Endothelial cell (in vitro differentiated cells): ENCODE measurements around the gene LNX2. TPM values are rescaled to one million over a fixed set of nuclear protein-coding genes. Genes with fewer than 3 reads are reported as not detected.

Experiments
- DNase-seq: peaks from one replicate; pipeline ENCODE4 v3.0.0; 2021; ENCODE audit warnings: low spot score
- H3K27ac Mint-ChIP-seq: one replicate; pipeline ENCODE4 v1.8.0; 2021; ENCODE audit warnings: mixed read lengths, inconsistent platforms; ENCODE audit not compliant: unreplicated experiment
- H3K27me3 Mint-ChIP-seq: one replicate; pipeline ENCODE4 v1.8.0; 2021; ENCODE audit warnings: mild to moderate bottlenecking, moderate library complexity, mixed read lengths, inconsistent platforms; ENCODE audit not compliant: unreplicated experiment
- H3K36me3 Mint-ChIP-seq: one replicate; pipeline ENCODE4 v1.8.0; 2021; ENCODE audit warnings: mild to moderate bottlenecking, low read depth, mixed read lengths, inconsistent platforms; ENCODE audit not compliant: unreplicated experiment
- H3K4me1 Mint-ChIP-seq: one replicate; pipeline ENCODE4 v1.8.0; 2021; ENCODE audit warnings: mild to moderate bottlenecking, mixed read lengths, inconsistent platforms; ENCODE audit not compliant: unreplicated experiment
- H3K4me3 Mint-ChIP-seq: one replicate; pipeline ENCODE4 v1.8.0; 2021; ENCODE audit warnings: mild to moderate bottlenecking, mixed read lengths, inconsistent platforms; ENCODE audit not compliant: unreplicated experiment
- H3K9me3 Mint-ChIP-seq: one replicate; pipeline ENCODE4 v1.8.0; 2021; ENCODE audit warnings: mixed read lengths, inconsistent platforms; ENCODE audit not compliant: unreplicated experiment
- total RNA-seq: library from RNA; stranded (reverse); fragmentation: NEBNext Ultra II Directional; extraction: Animal tissue kit (Norgen Biotek cat#: 25700); gene quantifications from one replicate; pipeline ENCODE4 v1.2.1, GENCODE V29; 2021; ENCODE audit not compliant: unreplicated experiment
- TF ChIP-seq, protein P1 (sequence below): fragments of 200-600 bp; sonication (generic); IDR thresholded peaks from one replicate; pipeline ENCODE4 v1.5.0; 2021; ENCODE audit warnings: antibody characterized with exemption; ENCODE audit not compliant: unreplicated experiment

The LNX2 gene
- total RNA-seq, 1 donor from 2014 or later, result 14.0 TPM

DNA sequence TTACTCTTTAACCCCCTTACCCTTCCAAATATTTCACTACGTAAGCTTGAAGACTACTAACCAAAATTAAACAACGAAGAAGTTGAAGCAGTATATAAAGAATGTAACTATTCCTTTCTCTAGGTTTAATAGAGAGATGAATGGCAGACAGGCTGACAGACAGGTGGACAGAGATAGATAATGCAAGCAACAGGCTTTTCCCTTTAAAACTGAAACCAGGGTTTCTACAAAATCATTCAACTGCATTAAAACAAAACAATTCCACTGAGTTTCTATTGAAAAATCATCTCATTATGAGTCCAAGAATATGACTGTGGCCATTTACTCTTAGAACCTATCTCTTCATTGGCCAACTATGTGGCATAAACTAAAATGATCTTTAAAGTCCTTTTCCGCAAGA, 15.2 kb downstream of the LNX2 start:
- H3K36me3 Mint-ChIP-seq, result no peaks in the 10 kb centered on the region
- no peak for DNase-seq
- TF ChIP-seq, protein P1, sequence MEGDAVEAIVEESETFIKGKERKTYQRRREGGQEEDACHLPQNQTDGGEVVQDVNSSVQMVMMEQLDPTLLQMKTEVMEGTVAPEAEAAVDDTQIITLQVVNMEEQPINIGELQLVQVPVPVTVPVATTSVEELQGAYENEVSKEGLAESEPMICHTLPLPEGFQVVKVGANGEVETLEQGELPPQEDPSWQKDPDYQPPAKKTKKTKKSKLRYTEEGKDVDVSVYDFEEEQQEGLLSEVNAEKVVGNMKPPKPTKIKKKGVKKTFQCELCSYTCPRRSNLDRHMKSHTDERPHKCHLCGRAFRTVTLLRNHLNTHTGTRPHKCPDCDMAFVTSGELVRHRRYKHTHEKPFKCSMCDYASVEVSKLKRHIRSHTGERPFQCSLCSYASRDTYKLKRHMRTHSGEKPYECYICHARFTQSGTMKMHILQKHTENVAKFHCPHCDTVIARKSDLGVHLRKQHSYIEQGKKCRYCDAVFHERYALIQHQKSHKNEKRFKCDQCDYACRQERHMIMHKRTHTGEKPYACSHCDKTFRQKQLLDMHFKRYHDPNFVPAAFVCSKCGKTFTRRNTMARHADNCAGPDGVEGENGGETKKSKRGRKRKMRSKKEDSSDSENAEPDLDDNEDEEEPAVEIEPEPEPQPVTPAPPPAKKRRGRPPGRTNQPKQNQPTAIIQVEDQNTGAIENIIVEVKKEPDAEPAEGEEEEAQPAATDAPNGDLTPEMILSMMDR, result no peak
- H3K27ac Mint-ChIP-seq, result no peak overlapping the region
- no peaks in the 10 kb centered on the region for H3K27me3 Mint-ChIP-seq
- H3K4me1 Mint-ChIP-seq, result peaks cover 10% of the 10 kb centered on the region
- H3K4me3 Mint-ChIP-seq, result no peak overlapping the region
- no peaks in the 10 kb centered on the region for H3K9me3 Mint-ChIP-seq

DNA sequence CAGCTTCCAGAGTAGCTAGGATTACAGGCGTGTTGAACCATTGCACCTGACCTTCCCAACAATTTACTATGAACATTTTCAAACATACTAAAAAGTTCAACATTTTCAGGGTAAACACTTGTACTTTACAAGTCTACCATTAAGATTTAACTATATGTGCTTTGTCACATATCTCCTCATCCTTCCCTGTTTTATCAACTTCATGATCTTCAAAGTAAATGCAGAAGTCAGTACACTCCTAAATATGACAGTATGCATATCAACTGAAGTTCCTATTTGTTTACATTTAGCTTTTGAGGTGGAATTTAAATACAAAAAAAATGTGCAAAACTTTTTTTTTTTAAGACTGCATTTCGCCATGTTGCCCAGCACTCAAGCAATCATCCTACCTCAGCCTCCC, 18.5 kb downstream of the LNX2 start:
- Mint-ChIP-seq H3K27me3 (no peaks in the 10 kb centered on the region), H3K4me1 (peaks cover 7% of the 10 kb centered on the region), H3K36me3 (no peaks in the 10 kb centered on the region), H3K9me3 (no peaks in the 10 kb centered on the region), H3K27ac (no peak overlapping the region), H3K4me3 (no peak overlapping the region)
- TF ChIP-seq, protein P1, result no peak
- no peak for DNase-seq

DNA sequence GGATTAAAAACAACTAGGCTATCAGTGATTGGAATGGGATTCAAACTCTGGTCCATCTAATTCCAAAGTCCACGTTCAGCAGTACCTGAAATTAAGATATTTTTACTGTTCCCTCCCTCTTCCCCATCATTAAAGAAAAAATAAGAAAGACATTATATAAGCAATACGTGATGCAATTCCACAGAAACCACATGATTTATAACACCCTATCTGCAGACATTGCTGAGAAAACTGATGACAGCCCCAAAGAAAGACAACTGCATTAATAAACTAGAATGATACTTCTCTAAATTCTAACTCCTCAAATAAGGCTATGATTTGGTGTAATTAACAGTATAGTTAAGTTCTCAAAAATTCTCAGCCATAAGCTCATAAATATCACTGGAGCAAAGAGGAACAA, 19.1 kb downstream of the LNX2 start:
- TF ChIP-seq, protein P1, result no peak
- H3K27ac Mint-ChIP-seq, result no peak overlapping the region
- H3K4me1 Mint-ChIP-seq, result peaks cover 7% of the 10 kb centered on the region
- H3K36me3 Mint-ChIP-seq, result no peaks in the 10 kb centered on the region
- no peaks in the 10 kb centered on the region for H3K9me3 Mint-ChIP-seq
- no peaks in the 10 kb centered on the region for H3K27me3 Mint-ChIP-seq
- H3K4me3 Mint-ChIP-seq, result no peak overlapping the region
- DNase-seq, result no peak

GRCh38 chr13:27600711-27601110, 19.6 kb downstream of the LNX2 start:
- no peak overlapping the region for H3K27ac Mint-ChIP-seq
- TF ChIP-seq, protein P1, result no peak
- no peak overlapping the region for H3K4me3 Mint-ChIP-seq

DNA sequence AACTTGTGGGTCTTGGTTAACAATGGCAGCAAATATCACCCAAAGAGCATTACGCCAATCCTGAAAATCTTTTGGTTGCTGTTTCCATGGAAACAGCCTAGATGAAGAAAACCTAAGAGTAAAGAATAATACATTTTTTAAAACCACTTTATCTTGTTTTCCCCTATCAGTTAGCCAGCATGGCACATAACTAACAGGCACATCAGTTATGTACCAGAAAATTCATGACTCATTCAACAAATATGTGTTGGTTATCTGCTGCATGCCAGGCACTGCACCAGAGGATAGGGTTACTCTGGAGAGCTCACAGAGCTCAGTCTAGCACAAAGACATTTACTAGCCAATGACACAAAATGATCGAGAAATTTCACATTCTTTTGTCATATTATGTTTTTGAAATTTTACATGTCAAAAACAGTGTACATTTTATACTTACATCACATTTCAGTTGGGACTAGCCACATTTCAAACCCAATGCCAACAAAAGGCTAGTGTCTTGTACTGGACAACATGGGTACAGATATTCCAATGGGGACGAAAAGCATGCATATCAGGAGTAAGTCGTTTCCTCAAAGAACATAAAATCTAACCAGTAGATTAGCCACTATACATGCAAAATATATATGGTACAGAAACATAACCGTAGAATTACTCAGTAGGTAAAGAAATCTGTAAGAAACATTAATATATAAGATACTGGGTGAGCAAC, 20.3 kb downstream of the LNX2 start:
- TF ChIP-seq, protein P1, result no peak
- no peaks in the 10 kb centered on the region for H3K27me3 Mint-ChIP-seq
- peaks cover 7% of the 10 kb centered on the region for H3K4me1 Mint-ChIP-seq
- H3K36me3 Mint-ChIP-seq, result no peaks in the 10 kb centered on the region
- H3K4me3 Mint-ChIP-seq, result no peak overlapping the region
- no peak for DNase-seq
- no peaks in the 10 kb centered on the region for H3K9me3 Mint-ChIP-seq
- H3K27ac Mint-ChIP-seq, result no peak overlapping the region

More at GRCh38 chr13:27600711-27601110, 19.6 kb downstream of the LNX2 start:
- Mint-ChIP-seq H3K36me3 (no peaks in the 10 kb centered on the region), H3K9me3 (no peaks in the 10 kb centered on the region), H3K4me1 (peaks cover 7% of the 10 kb centered on the region), H3K27me3 (no peaks in the 10 kb centered on the region)
- no peak for DNase-seq
